ENCODE results near the gene PREX1.

DNA sequence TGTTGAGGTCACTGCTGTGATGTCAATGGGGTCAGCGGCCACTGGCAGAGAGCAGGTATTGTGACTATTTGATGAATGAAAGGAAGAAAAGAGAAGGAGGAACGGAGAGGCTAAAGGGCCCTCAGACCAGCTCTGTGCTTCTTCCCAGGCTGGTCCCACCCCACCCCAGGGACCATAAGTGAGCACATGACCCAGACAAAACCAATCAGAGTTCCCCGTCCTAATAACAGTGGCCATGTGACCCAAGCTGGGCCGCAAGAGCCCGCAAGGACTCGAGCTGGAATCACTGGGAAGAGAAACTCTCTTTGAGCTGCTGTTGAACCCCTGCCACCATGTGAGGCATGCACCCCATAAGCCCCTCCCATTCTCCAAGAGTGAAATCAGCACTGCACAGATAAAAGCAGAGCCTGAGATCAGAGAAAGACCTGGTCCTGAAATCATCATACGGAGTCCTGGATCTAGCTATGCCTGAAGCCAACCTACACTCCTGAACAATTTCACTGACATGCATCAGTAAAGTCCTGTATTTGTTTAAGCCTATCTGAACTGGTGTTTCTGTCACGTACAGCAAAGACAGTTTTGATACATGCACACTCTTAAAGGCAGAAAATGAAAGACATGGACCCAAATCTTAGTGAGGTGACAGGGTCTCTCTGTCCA is 90.2 kb downstream of the PREX1 start:
- TF ChIP-seq, protein P1, sequence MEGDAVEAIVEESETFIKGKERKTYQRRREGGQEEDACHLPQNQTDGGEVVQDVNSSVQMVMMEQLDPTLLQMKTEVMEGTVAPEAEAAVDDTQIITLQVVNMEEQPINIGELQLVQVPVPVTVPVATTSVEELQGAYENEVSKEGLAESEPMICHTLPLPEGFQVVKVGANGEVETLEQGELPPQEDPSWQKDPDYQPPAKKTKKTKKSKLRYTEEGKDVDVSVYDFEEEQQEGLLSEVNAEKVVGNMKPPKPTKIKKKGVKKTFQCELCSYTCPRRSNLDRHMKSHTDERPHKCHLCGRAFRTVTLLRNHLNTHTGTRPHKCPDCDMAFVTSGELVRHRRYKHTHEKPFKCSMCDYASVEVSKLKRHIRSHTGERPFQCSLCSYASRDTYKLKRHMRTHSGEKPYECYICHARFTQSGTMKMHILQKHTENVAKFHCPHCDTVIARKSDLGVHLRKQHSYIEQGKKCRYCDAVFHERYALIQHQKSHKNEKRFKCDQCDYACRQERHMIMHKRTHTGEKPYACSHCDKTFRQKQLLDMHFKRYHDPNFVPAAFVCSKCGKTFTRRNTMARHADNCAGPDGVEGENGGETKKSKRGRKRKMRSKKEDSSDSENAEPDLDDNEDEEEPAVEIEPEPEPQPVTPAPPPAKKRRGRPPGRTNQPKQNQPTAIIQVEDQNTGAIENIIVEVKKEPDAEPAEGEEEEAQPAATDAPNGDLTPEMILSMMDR (IDR thresholded peaks at IDR 0.05): no peak
- TF ChIP-seq POLR2AphosphoS5 (IDR thresholded peaks at IDR 0.05; ENCODE audit: low read depth, low read length): no peak
- no peak for TF ChIP-seq TCF7L2 (IDR thresholded peaks at IDR 0.05; ENCODE audit: low read depth, low read length)

Data from Panc1 (cell line).